Fibroblast of the aortic adventitia (primary cell): Measurements from ENCODE around the gene LRP8. TPM values are rescaled to one million over a fixed set of nuclear protein-coding genes. Genes with fewer than 3 reads are reported as not detected.

Experiments
- DNase-seq: peaks from one replicate; pipeline ENCODE4 v3.0.0-alpha.2; 2010; ENCODE audit warnings: low read depth
- H3K4me3 ChIP-seq: 2 replicates; pipeline ENCODE4 v1.5.1; 2011; ENCODE audit warnings: low read depth, mild to moderate bottlenecking, control low read depth, low read length, moderate library complexity
- total RNA-seq: library from RNA; depleted of rRNA; stranded (reverse); fragments of >200 nt; gene quantifications from 2 replicates; pipeline ENCODE4 v1.2.3, GENCODE V29; 2012; ENCODE audit warnings: low replicate concordance
- TF ChIP-seq, protein P1 (sequence below): IDR thresholded peaks from 2 replicates; pipeline ENCODE4 v1.5.1; 2011; ENCODE audit warnings: mild to moderate bottlenecking, low read length, control low read depth, inconsistent platforms; ENCODE audit not compliant: insufficient read depth

LRP8 gene
- total RNA-seq, 1 donor, result 13.6 TPM

DNA sequence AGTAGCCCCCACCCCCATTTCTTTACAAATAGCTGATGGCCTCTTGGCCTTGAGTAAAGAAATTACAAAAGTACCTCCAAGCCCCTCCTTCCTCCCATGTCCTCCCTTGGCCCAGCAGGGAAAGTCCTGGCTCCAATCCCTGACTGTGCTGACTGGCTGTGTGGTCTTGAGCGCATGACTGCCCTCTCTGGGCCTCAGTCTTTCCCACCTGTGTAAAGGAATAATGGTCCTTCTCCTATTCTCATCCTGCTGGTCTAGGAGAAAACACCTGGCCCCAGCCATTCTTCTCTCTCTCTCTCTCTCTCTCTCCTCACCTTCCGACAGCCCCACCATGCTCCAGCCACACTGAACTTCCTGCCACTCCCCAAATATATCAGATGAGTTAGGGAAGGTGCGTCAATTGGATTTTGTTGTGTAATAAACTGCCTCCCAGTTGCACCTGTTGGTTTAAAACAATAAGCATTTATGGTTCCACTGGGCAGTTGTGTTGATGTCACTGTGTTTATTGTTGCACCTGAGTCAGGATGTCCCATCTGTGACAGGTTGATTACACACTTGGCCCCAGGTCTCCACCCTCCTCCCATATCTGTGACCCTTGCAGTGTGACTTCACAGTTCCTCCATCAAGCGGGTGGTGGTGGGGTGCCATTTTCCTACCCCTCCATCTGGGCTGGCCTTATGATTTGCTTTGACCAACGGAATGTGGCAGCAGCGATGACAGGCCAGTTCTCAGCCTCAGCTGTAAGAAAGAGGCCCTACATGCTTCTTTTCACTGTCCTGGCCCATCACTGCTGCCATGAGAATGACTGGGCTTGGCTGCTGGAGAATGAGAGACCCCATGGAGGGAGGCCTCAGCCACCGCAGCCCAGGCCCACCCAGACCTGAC, 22.3 kb upstream of the LRP8 start:
- TF ChIP-seq, protein P1, sequence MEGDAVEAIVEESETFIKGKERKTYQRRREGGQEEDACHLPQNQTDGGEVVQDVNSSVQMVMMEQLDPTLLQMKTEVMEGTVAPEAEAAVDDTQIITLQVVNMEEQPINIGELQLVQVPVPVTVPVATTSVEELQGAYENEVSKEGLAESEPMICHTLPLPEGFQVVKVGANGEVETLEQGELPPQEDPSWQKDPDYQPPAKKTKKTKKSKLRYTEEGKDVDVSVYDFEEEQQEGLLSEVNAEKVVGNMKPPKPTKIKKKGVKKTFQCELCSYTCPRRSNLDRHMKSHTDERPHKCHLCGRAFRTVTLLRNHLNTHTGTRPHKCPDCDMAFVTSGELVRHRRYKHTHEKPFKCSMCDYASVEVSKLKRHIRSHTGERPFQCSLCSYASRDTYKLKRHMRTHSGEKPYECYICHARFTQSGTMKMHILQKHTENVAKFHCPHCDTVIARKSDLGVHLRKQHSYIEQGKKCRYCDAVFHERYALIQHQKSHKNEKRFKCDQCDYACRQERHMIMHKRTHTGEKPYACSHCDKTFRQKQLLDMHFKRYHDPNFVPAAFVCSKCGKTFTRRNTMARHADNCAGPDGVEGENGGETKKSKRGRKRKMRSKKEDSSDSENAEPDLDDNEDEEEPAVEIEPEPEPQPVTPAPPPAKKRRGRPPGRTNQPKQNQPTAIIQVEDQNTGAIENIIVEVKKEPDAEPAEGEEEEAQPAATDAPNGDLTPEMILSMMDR, result no peak
- DNase-seq, result no peak
- no peak overlapping the region for H3K4me3 ChIP-seq

DNA sequence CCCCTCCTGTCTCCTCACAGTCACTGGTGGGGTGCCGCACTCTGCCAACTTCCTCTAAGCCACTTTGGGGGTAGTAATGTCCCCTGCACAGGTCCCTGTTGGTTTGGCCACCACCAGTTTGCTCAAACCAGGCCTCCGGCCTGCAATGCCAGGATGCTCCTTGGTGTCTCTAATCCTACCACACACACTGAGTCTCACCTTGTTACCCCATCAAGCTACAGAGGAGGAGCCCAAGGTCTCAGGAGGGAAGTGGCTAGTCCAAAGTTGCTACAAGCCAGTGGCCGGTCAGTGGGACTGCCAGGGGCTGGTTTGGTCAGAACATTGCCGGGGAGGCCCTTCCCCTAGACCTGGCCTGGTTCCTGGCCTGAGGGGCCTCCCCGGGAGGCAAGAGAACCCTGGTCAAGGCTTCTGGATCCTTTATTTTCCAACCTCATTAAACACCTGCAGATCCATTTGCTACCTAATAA, 21.5 kb upstream of the LRP8 start:
- TF ChIP-seq, protein P1, result no peak
- H3K4me3 ChIP-seq, result no peak overlapping the region
- no peak for DNase-seq

GRCh38 chr1:53348486-53349368, 20.9 kb upstream of the LRP8 start:
- H3K4me3 ChIP-seq, result no peak overlapping the region
- no peak for DNase-seq
- TF ChIP-seq, protein P1, result no peak

DNA sequence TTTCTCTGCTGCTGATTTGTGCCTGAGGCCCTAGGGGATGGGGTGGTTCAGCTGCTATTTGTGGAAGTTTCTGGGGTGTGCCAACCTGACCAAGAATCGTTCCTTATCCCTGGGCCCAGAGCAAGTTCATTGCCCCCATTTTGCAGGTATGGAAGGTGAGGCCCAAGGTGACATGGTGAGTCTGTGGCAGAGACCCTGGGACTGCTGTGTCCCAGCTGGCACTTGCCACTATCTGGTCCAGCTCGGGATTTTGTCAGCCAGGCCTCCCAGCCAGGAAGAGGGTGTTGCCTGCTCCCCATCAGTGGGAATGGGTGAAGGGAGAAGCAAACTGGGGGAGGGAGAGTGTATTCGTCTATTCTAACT, 18.9 kb upstream of the LRP8 start:
- DNase-seq, result no peak
- no peak overlapping the region for H3K4me3 ChIP-seq
- TF ChIP-seq, protein P1, result no peak

DNA sequence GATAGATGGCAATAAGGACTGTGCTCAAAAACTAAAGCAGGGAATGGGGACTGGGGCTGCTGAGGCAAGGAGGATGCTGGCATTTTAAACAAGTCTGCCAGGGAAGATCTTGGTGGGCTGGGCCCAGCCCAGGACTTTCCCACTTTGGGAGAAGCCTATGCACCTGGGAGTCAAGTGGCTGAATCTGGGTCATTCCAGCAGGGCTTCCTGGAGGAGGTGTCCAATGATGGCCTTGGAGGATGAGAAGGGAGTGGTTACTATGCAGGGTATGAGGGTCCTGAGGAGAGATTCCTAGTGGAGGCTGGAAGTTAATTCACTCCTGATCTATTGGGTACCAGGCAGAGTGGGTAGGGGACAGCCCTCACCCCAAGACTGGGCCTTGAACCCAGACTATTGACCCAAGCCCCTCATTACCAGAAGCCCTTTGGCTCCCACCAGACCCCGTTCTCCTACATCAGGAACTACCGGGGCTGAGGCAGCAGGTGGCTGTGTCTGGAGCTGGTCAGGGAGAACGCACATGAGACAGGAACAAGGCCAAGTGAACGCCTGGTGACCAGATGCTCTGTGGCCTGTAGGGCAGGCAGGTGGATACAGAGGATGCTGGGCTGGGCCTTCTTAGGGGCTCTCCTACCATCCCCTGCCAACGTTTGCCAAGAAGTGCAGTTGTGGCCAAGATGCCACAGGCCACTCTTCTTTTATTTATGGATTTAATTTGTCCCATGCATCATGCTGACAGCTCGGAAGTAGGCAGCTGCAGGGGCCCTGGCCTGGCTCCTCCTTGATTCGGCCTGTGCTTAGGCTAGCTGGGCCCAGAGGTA, 18.3 kb upstream of the LRP8 start:
- DNase-seq, result no peak
- TF ChIP-seq, protein P1, result no peak
- no peak overlapping the region for H3K4me3 ChIP-seq
